NCI-H345 treated with DMSO at 0.1 percent for 48 hours (cell line): ENCODE measurements around the gene WDPCP.
"Not testable (repeated sequence)": the region's sequence is repeated elsewhere in the genome, so short reads cannot be mapped to it uniquely, and the experiment has no call there.

Source experiments
- DNase-seq: peaks from one replicate; lab custom pipeline; 2025; ENCODE audit not compliant: unreplicated experiment; lab: John Stamatoyannopoulos, UW

The WDPCP gene

GRCh38 chr2:63588385-63589147 is at the start of gene WDPCP, which contains the start of gene MDH1:
Gene WDPCP (minus strand): TSS chr2:63588477. CDS start chr2:63588271, 206 bp downstream.
Gene MDH1 (plus strand): TSS chr2:63588963. CDS start chr2:63589044, 81 bp downstream.
- DNase-seq = peak; percentile 99

- no peak for DNase-seq
Observed at GRCh38 chr2:63632382-63632781, 44.1 kb upstream of the WDPCP start.

DNA sequence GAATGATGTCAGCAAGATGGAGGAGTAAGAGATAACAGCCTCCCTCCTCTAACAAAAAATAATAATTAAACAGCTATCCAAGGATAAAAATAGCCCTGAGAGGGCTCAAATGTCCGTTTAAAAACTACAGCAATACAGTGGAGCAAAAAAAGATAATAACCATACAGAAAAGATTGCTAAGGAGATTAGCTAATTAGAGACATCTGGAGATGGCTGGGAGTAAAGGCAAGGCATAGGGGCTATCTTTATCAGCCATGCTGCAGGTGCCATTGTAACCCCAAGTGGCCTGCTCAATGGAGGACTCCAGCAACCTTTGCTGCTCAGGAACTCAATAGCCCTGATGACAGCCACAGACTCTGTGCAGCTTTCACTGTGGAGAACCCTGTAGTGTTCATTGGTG is 43.2 kb upstream of the WDPCP start:
- no peak for DNase-seq

GRCh38 chr2:63628403-63628942 is 40.2 kb upstream of the WDPCP start:
- no peak for DNase-seq

- DNase-seq = no peak
Observed at GRCh38 chr2:63627866-63628265, 39.6 kb upstream of the WDPCP start.

- DNase-seq = not testable (repeated sequence)
Observed at GRCh38 chr2:63623763-63624162, 35.5 kb upstream of the WDPCP start.

- no peak for DNase-seq
Observed at GRCh38 chr2:63622751-63623150, 34.5 kb upstream of the WDPCP start.

DNA sequence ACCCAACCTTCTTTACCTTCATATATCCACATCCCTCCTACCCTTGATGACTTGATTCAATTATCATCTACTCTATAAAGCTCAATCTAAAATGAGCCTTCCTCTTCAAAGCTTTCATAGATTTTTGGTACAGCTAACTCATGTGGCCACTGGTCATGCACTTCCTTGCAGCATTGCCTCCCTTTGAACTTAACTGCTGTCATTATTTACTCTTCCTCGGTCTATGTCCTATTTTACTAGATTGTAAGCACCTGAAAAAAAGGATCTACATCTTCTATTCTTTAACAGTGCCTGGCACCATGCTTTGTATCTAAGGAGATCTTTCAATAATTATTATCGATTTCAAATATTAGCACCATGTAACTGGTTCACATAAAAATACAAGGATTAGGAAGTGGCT is 31.1 kb upstream of the WDPCP start:
- no peak for DNase-seq

DNA sequence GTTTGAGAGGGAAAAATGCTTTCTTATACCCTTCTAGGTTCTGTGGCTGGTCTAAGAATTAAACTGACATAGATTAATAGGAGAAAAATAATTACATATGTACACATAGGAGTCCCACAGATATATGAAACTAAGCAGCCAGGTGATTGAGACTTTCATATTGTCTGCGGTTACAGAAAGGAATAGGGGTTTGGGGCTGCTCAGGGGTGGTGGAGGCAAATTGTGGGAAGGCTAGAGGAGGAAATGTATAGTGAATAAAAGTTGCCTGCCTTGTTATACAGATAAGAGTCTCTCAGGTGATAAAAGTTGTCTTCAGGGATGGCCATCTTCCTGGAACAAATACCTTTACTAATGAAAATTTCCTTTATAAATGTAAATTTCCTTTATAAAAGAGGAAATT is 29.1 kb upstream of the WDPCP start:
- DNase-seq = no peak

DNA sequence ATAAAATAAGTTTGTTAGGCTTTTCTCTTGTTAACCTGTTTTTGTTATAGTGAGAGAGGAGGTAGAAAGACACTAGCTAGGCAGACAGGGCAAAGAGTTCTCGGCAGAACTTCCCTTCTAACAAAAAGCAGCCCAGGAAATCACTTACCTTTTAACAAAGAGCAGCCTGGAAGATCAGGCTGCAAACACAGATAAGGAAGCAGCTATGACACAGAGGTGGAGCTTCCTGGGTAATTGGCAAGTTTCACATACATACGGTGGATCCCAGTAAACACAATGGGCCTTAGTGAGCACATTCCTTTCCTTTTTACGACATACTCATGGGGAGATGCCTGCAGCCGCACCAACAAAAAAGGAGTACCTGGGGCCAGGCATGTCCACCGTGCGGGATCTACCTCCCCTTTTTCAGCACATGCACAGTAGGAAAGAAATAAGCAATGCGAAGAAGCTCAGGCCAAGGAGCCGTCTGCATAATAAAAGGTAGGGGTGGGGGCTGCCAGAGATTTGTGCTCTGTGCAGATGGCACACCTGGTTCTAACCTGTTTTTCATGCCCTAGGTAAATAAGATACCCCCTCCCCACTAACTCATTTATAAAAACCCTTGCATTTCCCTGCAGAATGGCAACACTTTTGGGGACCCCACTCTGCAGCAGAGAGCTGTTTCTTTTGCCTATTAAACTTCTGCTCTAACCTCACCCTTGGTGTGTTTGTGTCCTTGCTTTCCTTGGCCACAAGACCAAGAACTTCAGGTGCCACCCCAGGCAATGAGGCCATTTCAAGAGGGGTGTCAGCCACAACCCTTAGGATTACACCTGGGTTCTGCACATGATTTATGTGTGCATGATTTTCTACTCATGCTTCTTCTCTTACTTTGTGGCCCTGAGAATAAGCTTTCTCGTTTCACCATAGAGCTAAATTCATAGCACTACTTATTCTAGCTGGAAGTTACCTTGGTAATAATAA is 27.0 kb upstream of the WDPCP start:
- no peak for DNase-seq

DNA sequence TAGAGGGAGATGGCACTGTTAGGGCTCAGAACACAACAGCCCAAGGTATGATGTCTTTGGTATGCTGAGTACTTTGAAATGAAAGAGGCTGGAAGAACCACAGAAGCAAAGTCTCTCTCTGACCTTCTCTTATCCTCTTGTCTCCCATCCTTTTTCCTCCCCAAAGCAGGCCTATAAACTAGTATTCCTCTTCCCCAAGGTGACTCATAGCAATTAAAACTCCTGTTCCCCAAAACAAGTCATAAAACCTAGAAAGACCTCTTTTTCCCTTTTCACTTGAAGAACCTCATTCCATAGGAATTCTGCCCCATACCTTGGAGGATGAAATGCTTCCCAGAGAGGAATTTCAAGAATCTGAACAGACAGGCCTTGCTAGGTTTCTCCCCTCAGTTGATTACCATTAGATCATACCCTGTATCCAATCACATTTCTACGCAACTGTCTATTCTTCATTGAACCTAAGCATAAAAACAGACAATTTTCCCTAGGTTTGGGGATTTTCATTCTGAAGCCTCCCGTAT is 26.2 kb upstream of the WDPCP start:
- no peak for DNase-seq

- no peak for DNase-seq
Observed at GRCh38 chr2:63613391-63613901, 25.2 kb upstream of the WDPCP start.

DNA sequence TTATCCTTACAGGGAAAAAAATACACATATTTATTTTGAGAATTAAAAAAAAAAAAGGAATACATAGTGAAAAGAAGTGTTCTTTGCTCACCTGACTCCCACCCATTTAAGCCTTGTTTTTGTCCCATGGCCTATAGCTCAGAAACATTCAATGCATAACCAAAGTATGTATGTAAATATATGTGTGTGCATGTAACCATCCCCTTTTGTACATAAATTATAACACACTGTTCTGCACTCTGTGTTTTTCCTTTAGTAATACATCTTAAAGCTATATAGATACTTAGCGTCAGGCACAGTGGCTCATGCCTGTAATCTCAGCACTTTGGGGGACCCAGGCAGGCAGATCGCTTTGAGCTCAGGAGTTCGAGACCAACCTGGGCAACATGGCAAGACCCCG is 22.2 kb upstream of the WDPCP start:
- DNase-seq = no peak

- not testable (repeated sequence) for DNase-seq
Observed at GRCh38 chr2:63608865-63609264, 20.6 kb upstream of the WDPCP start.

DNA sequence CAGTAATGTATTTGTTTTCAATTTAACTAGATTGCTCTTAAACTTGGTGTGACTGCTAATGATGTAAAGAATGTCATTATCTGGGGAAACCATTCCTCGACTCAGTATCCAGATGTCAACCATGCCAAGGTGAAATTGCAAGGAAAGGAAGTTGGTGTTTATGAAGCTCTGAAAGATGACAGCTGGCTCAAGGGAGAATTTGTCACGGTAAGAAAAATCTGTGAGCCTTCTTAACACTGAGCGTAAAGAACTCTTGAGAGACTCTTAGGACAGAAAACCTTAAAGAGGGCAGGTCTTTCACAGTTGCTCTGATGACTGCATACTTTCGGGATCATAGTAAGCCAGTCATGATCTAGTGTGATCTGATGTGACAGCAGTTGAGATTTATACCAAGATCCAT is 16.4 kb upstream of the WDPCP start:
- no peak for DNase-seq

- DNase-seq = no peak
Observed at GRCh38 chr2:63600881-63601460, 12.7 kb upstream of the WDPCP start.

GRCh38 chr2:63598981-63599380 is 10.7 kb upstream of the WDPCP start:
- DNase-seq = no peak

DNA sequence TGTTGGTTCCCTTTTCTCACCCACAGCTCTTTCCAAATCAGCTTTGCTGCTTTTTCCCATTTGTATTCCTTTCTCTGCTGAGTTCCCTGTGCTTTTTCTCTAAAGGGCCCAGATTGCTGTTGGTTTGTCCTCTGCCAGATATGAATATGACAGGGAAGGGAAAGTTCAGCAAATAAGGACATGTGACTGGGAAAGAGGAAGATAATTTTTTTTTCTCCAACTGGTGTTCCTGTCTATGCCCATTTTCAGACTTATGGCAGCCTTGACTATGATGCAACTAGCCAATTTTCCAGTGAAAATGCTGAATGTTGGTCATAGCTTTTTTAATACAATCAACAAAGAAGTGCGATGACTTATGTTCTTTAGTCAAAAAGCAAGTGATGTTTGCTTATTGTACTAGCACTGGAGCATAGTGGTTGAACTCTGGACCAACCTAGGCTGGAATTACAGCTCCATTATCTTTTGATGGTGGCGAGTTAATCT is 8.2 kb upstream of the WDPCP start:
- no peak for DNase-seq

GRCh38 chr2:63594660-63595059 is 6.4 kb upstream of the WDPCP start:
- DNase-seq = no peak

- DNase-seq = no peak
Observed at GRCh38 chr2:63591566-63592175, 3.4 kb upstream of the WDPCP start.
